A549 (cell line): ENCODE data around the gene KDF1.

Source experiments
- BHLHE40 ChIP-seq: IDR thresholded peaks from 2 replicates; pipeline ENCODE4 v1.6.1; 2012; ENCODE audit warnings: low read depth, low read length, inconsistent platforms
- CEBPB ChIP-seq, 2 experiments: fragments of >200 bp in 1 of 2; sonication (Bioruptor Twin) in 1 of 2; formaldehyde crosslinking in 1 of 2; IDR thresholded peaks; 2 replicates each; pipeline ENCODE4 v1.6.1; 2012 to 2016
- CTCF ChIP-seq: fragments of >200 bp; sonication (Bioruptor Twin); formaldehyde crosslinking; IDR thresholded peaks from 3 replicates; pipeline ENCODE4 v1.5.1; 2016
- EP300 ChIP-seq, 2 experiments: fragments of >200 bp; sonication (Bioruptor Twin); formaldehyde crosslinking; IDR thresholded peaks; 2 replicates in 1 of 2; 3 replicates in 1 of 2; pipeline ENCODE4 v1.6.1; 2016 to 2017
- FOSL2 ChIP-seq, 2 experiments: fragments of 450-650 bp in 1 of 2; fragments of >200 bp in 1 of 2; sonication (Bioruptor Twin) in 1 of 2; formaldehyde crosslinking; IDR thresholded peaks; 2 replicates each; pipeline versions ENCODE4 v1.5.0 to v1.6.1; 2016 to 2020; ENCODE audit warnings: mild to moderate bottlenecking in 1 of 2, moderate library complexity in 1 of 2
- JUNB ChIP-seq: fragments of >200 bp; sonication (Bioruptor Twin); formaldehyde crosslinking; IDR thresholded peaks from 2 replicates; pipeline ENCODE4 v1.6.1; 2016
- KDM5A ChIP-seq: fragments of 200-600 bp; sonication (generic); IDR thresholded peaks from 2 replicates; pipeline ENCODE4 v1.6.1; 2016; ENCODE audit warnings: antibody characterized with exemption, mild to moderate bottlenecking
- MAFK ChIP-seq: fragments of 450-650 bp; IDR thresholded peaks from 2 replicates; pipeline ENCODE4 v1.6.1; 2014; ENCODE audit not compliant: partially characterized antibody
- MYC ChIP-seq: IDR thresholded peaks from 2 replicates; pipeline ENCODE4 v1.6.1; 2012; ENCODE audit warnings: mild to moderate bottlenecking, inconsistent platforms, low read length, improper control_type of control experiment, borderline replicate concordance
- POLR2A ChIP-seq: IDR thresholded peaks from 2 replicates; pipeline ENCODE4 v1.6.1; 2012; ENCODE audit warnings: mild to moderate bottlenecking, low read length
- RAD21 ChIP-seq, 2 experiments: fragments of >200 bp in 1 of 2; sonication (Bioruptor Twin) in 1 of 2; formaldehyde crosslinking in 1 of 2; IDR thresholded peaks in 1 of 2; conservative IDR thresholded peaks in 1 of 2; 2 replicates in 1 of 2; 3 replicates in 1 of 2; pipeline ENCODE4 v1.6.1; 2012 to 2018; ENCODE audit warnings: inconsistent platforms in 1 of 2
- USF2 ChIP-seq: fragments of 450-650 bp; IDR thresholded peaks from 2 replicates; pipeline ENCODE4 v1.6.1; 2014; ENCODE audit warnings: antibody characterized with exemption
- ZC3H11A ChIP-seq: fragments of 450-650 bp; IDR thresholded peaks from 2 replicates; pipeline ENCODE4 v1.6.1; 2014; ENCODE audit warnings: antibody characterized with exemption, mild to moderate bottlenecking
- TF ChIP-seq, protein P1 (sequence below): IDR thresholded peaks from 2 replicates; pipeline ENCODE4 v1.6.1; 2012

GRCh38 chr1:26998429-26999300, 38.4 kb upstream of the KDF1 start:
- TF ChIP-seq EP300 (IDR thresholded peaks at IDR 0.05) (no peak), KDM5A (no peak), USF2 (no peak), CTCF (no peak), BHLHE40 (no peak), POLR2A (no peak), RAD21 (conservative IDR thresholded peaks at IDR 0.05 in 1 of 2, IDR thresholded peaks at IDR 0.05 in 1 of 2) (no peak), MAFK (peak; percentile 92), FOSL2 (IDR thresholded peaks at IDR 0.05) (peak; percentile 55; the same call in 1 of the 2 replicates), FOSL2 (CRISPR knock-in tag; IDR thresholded peaks at IDR 0.05) (peak; percentile 78), JUNB (no peak), CEBPB (IDR thresholded peaks at IDR 0.05) (no peak), MYC (no peak), ZC3H11A (no peak)
- TF ChIP-seq, protein P1, sequence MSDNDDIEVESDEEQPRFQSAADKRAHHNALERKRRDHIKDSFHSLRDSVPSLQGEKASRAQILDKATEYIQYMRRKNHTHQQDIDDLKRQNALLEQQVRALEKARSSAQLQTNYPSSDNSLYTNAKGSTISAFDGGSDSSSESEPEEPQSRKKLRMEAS = no peak; the same call in 1 of the 2 replicates
